ENCODE data around the gene EPG5. TPM values are rescaled to one million over a fixed set of nuclear protein-coding genes. Genes with fewer than 3 reads are reported as not detected.

EPG5 gene
- total and polyA plus RNA-seq, 9 of the 15 experiments (the other 6 are each of a cell fraction or from before 2014, with no cell fraction given) = 1.3 to 10.7 (median 5.2) TPM

DNA sequence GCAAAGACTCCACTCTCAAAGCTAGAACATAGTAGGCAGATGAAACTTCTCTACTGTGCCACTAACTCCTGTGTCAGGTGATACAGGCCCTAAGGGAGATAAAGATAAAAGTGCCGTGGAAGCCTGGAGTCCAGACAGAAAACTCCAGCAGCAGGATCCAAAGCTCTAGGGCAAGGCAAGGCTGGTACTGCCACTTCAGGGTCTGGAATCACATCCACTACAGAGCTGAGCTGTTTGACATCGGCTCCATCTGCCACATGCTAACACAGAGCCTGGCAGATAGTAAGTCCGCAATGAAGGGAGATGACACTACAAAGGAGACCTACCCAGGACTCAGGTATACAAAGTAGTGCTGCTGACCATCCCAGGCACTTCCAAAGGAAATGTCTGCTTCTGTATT, 34.4 kb downstream of the EPG5 start:
- POLR2A ChIA-PET = interaction anchor here (0.6 to 1.1 kb wide), 3 partner anchors 12 to 48 kb away, joined by 3 to 5 read pairs (median 3); no protein-coding TSS in a partner anchor
- in situ Hi-C loops (cut with MboI) (no loop called here), intact Hi-C loops (cut with micrococcal nuclease) (no loop called here)
- Histone ChIP-seq H3K9ac (ENCODE audit: insufficient read depth in 1 of 2, low read depth in 2 of 2, low read length in 2 of 2) (no peak overlapping the region), H3K27me3 (ENCODE audit: control insufficient read depth in 2 of 2, insufficient read depth in 2 of 2, low read length in 2 of 2) (no peaks in the 10 kb centered on the region), H2AFZ (ENCODE audit: low read depth, low read length) (no peak overlapping the region), H3K79me2 (ENCODE audit: control insufficient read depth, insufficient read depth, low read length) (no peaks in the 10 kb centered on the region), H3K9me1 (ENCODE audit: control insufficient read depth, insufficient read depth, low read length) (no peaks in the 10 kb centered on the region), H3K9me3 (replicated peaks; ENCODE audit: control insufficient read depth, insufficient read depth, low read depth, low read length) (no peaks in the 10 kb centered on the region), H3K36me3 (ENCODE audit: control insufficient read depth, insufficient read depth, low read length) (peaks cover 35% of the 10 kb centered on the region), H3K4me3 (no peak overlapping the region), H3K4me2 (ENCODE audit: insufficient read depth, low read length) (no peak overlapping the region), H3K4me1 (replicated peaks in 1 of 2; ENCODE audit: control insufficient read depth in 2 of 2, insufficient read depth in 2 of 2, low read length in 2 of 2) (no peaks in the 10 kb centered on the region), H3K27ac (ENCODE audit: extremely low read depth, low read depth, low read length) (no peak overlapping the region), H4K20me1 (replicated peaks; ENCODE audit: control insufficient read depth, insufficient read depth, low read length) (no peaks in the 10 kb centered on the region)
- TF ChIP-seq ZNF695 (CRISPR knock-in tag; IDR thresholded peaks at IDR 0.05) = no peak
- FAIRE-seq (no peak), ATAC-seq (no peak), DNase-seq (ENCODE audit: extremely low read depth in 1 of 4, low spot score in 3 of 4) (no peak)
- CTCF ChIA-PET (ENCODE audit: low intra/inter-chr PET ratio) = no interaction called here
- BruUV-seq (replicated peaks) = no TSS peak
- whole genome bisulfite sequencing (ENCODE audit: insufficient coverage, low coverage, missing lambda C conversion rate) = 63% methylated on average over 3 of the region's 3 CpGs

DNA sequence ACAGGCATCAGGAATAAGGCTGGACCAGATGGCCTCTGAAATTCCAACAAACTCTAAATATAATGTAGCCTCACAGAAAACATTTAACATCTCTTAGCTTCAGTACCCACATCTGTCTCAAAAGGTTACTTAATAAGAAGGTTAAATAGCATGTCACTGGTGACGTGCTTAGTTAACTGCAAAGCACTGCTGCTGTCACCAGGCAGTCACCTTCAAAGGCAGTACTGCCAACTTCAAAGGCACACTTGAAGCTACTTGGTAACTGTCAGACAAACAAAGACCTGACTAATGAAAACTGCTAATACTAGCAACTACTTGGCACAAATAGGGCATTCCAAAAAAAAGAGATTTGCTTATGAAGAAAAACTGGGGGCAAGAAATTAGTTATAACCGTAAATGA, 36.2 kb downstream of the EPG5 start:
- H3K4me3 ChIP-seq = no peak overlapping the region
- ChIA-PET CTCF (ENCODE audit: low intra/inter-chr PET ratio) (no interaction called here), POLR2A (no interaction called here)
- intact Hi-C loops (cut with micrococcal nuclease) (no loop called here), in situ Hi-C loops (cut with MboI) (no loop called here)
- H3K36me3 ChIP-seq (ENCODE audit: control insufficient read depth, insufficient read depth, low read length) = peaks cover 33% of the 10 kb centered on the region
- DNase-seq (ENCODE audit: extremely low read depth in 1 of 4, low spot score in 3 of 4) (no peak), FAIRE-seq (no peak), ATAC-seq (no peak)
- H3K79me2 ChIP-seq (ENCODE audit: control insufficient read depth, insufficient read depth, low read length) = no peaks in the 10 kb centered on the region
- no peak overlapping the region for H3K4me2 ChIP-seq (ENCODE audit: insufficient read depth, low read length)
- H3K27ac ChIP-seq (ENCODE audit: extremely low read depth, low read depth, low read length) = no peak overlapping the region
- no peak overlapping the region for H2AFZ ChIP-seq (ENCODE audit: low read depth, low read length)
- no peaks in the 10 kb centered on the region for H3K27me3 ChIP-seq (ENCODE audit: control insufficient read depth in 2 of 2, insufficient read depth in 2 of 2, low read length in 2 of 2)
- H3K9ac ChIP-seq (ENCODE audit: insufficient read depth in 1 of 2, low read depth in 2 of 2, low read length in 2 of 2) = no peak overlapping the region
- no peaks in the 10 kb centered on the region for H3K9me3 ChIP-seq (replicated peaks; ENCODE audit: control insufficient read depth, insufficient read depth, low read depth, low read length)
- WGBS (ENCODE audit: insufficient coverage, low coverage, missing lambda C conversion rate) = 97% methylated on average over 2 of the region's 2 CpGs
- H3K4me1 ChIP-seq (replicated peaks in 1 of 2; ENCODE audit: control insufficient read depth in 2 of 2, insufficient read depth in 2 of 2, low read length in 2 of 2) = no peaks in the 10 kb centered on the region
- no peaks in the 10 kb centered on the region for H3K9me1 ChIP-seq (ENCODE audit: control insufficient read depth, insufficient read depth, low read length)
- TF ChIP-seq ZNF121 (CRISPR knock-in tag; conservative IDR thresholded peaks at IDR 0.05) = no peak
- TF ChIP-seq SIRT6 (IDR thresholded peaks at IDR 0.05; ENCODE audit: low read depth, low read length) = no peak
- no peaks in the 10 kb centered on the region for H4K20me1 ChIP-seq (replicated peaks; ENCODE audit: control insufficient read depth, insufficient read depth, low read length)
- BruUV-seq (replicated peaks) = no TSS peak
